Non-pigmented ciliary epithelial cell (primary cell): ENCODE data around the gene CLCN7.

Source experiments
- DNase-seq: peaks from one replicate; pipeline ENCODE4 v3.0.0-alpha.2; 2010; ENCODE audit warnings: low read depth

The CLCN7 gene

DNA sequence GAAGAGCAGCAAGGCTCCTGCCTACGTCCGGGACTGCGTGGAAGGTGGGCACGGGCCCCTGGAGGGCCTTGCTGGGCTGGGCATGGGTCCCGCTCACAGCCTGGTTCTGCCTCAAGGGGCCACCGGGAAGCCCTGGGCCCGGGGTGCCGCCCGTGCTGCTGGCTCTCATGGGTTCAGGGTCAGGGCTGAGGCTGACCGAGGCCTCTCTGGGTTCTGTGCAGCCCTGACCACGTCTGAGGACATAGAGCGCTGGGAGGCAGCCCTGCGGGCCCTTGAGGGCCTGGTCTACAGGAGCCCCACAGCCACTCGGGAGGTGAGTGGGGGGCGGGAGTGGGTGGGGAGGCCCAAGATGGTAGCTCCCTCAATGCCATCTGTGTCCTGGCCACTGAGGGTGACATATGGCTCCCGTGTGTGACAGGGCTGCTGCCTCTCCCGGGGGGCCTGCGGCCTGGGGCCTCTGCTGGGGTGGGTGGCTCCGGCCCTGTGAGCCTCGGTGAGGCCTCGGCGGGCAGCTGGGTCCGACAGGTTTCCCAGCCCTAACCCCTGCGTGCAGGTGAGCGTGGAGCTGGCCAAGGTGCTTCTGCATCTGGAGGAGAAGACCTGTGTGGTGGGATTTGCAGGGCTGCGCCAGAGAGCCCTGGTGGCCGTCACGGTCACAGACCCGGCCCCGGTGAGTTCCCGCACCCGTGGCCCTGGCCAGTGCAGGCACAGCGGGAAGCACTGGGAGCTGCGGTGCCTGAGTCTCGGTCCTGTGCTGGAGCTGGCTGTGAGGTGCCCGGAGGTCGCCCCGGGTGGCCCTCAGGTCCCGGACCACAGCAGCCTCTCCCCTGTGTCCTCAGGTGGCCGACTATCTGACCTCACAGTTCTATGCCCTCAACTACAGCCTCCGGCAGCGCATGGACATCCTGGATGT lies 27.5 kb upstream of the CLCN7 start:
- DNase-seq = no peak

DNA sequence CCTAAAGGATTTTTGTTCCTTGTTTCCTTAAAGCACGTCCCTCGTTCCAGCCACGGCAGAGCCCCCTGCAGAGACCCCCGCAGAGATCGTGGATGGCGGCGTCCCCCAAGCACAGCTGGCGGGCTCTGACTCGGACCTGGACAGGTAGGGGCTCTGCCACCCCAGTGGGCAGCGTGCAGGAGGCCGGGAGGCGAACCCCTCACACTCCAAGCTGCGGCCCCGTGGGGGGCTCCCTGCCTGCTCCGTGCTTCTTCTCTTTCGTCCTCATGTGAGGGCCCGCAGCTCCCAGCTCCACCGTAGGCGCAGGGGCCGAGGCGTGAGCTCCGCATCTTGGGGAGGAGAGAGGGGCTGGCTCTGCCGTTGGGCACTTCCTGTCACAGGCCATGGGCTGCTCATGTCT lies 26.8 kb upstream of the CLCN7 start:
- DNase-seq = no peak

DNA sequence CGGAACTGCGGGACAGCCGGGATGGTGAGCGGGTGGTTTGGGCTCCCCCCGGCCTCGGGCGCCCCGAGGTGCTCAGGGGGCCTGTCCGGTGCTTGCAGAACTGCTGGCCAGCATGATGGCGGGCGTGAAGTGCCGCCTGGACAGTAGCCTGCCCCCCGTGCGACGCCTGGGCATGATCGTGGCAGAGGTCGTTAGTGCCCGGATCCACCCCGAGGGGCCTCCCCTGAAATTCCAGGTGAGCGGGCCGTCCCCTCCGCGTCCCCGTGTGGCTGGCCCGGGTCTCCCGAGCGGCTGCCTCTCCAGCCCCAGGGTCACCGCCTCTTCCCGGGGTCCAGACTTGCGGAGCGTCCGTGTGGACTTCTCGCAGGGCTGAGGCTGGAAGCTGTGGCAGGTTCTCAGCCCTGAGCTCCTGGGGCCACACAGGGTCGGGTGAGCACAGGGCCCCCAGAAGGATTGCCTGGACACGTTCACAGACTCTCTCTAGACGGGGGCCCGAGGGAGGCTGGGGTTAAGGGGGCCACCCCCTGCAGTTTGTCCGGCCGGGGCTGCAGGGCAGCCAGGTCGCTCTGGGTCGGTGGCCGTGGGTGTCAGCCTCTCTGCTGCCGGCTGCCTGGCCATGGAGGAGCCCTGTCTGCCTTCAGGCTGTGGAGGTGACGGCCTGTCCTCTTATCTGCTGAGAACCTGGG lies 25.8 kb upstream of the CLCN7 start:
- DNase-seq = no peak

DNA sequence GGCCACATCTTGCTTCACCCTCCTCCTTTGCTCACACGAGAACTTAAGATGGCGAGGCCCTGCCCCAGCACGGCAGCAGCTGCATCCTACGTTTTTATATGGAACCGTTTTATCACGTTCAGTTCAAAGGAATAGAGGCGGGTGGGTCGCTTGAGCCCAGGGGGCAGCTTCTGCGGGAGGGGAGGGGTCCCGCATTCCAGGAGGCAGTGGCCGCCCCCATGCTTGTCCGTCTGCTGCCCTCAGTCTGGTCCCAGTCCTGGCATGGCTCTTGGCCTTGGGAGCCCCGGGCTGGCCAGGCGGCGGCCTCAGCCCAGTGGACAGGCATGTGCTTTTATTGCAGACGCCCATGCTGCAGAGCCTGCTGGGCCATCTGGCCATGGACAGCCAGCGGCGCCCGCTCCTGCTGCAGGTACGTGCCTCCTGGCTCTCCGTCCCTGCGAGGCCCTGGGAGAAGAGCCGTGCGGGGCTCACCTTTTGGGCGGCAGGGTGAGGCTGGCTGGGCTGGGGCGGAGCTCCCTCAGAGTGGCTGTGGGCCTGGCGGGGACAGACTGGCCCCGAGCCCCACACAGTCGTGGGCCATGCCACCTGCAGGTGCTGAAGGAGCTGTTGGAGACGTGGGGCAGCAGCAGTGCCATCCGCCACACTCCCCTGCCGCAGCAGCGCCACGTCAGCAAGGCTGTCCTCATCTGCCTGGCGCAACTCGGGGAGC lies 25.1 kb upstream of the CLCN7 start:
- DNase-seq = no peak

DNA sequence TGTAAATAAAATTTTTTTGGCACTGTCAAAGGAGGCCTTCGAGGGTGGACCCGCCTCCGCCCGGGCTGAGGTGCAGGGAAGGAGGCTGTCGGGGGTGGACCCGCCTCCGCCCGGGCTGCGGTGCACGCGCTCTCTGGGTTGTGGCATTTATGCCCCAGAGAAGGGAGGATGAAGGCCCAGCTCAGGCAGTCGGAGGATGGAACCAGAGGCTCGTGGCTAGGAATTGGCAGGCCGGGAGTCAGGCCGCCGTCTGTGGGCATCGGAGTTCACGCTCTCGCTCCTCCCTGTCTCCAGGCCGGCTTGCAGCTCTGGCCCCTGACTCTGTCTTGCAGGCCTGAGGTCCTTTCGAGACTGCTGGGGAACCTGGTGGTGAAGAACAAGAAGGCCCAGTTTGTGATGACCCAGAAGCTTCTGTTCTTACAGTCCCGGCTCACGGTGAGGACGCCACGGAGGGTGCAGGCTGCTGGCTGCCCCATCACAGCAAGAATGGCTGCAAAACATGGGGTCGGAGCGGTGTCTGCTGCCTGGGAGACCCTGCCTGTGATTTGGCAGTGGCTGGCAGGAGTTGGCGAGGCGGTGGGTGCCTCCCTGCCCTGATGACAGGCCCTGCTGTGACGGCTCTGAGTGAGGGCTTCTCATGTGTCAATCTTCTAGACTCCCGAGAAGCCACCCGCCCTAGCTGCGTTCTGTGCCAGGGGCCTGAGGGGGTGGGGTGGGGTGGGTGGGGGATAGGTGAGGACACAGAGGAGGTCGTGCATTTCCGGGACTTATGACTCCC lies 24.3 kb upstream of the CLCN7 start:
- no peak for DNase-seq

DNA sequence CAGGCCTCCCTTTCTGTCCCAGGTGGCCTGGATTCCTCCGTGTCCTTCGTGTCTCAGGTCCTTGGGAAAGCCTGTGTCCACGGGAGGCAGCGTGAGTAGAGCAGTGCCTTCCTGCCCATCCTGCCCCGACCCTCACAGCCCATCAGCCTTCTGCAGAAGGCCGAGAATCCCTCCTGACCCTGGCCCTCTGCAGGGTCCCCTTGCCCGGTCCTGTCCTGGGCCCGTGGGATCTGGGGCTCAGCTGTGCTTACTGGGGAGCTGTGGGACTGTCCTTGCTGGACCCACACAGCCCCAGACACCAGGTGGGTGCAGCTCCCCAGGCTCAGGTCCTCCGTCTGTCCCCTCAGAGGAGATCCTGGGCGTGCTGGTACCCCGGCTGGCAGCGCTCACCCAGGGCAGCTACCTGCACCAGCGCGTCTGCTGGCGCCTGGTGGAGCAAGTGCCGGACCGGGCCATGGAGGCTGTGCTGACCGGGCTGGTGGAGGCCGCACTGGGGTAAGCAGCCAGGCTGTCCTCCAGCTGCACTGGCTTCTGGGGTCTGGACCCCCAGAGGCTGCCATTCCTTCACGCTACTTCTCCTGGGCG lies 22.3 kb upstream of the CLCN7 start:
- DNase-seq = no peak

DNA sequence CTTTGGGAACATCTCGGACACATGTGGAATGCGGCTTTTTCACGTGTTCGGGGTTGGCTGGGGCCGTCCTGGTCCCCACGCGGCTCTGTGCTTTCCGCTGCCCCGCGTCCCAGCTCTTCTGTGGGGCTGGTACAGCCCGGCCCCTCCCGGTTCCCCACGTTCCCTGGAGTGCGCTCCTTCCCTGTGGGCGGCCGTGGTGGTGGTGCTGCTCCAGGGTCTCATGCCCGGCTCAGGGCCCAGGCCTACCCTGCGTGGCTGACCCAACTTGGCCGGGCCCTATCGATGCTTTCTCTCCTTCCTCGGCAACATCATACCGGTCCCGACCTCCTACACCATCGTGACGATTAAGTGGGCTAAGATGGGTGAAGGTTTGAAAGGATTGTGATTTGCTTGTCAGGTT lies 21.6 kb upstream of the CLCN7 start:
- no peak for DNase-seq

DNA sequence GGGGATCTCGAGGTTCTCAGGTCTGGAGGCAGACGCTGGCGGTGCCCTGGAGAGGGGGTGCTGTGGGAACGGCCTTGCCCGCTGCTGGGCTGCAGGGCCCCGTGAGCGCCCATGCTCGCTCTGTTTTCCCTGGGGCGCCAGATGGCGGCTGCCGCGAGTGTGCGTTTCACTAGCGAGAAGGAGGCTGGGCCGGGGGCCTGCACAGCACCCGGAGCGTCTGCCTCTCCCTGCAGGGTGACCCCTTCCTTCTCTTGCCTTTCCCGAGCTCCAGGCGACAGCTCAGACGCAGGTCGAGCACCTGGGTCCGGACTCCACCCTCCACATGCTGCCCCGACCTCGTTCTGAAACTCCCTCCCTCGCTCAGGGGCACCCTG lies 21.0 kb upstream of the CLCN7 start:
- DNase-seq = no peak

DNA sequence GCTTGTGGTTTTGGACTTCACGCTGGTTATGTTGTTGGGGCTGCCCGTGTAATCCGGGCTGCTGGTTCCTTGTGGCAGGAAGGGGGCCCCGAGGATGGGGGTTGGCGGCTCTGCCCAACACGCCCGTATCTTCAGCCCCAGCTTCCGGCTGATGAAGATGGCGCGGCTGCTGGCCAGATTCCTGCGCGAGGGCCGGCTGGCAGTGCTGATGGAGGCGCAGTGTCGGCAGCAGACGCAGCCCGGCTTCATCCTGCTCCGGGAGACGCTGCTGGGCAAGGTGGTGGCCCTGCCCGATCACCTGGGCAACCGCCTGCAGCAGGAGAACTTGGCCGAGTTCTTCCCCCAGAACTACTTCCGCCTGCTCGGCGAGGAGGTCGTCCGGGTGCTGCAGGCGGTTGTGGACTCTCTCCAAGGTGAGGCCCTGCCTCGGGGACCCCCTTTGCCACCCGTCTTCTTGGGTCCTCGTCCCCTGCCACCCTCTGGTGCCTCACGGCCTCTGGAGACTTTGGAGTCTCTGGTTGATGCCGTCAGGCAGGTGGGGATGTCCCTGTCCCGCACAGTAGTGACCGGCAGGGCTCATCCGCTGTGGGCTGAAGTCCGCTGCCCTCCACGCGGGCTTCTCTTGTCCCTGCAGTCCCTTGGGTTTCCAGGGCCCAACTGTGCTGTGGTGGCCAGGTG lies 20.5 kb upstream of the CLCN7 start:
- no peak for DNase-seq

DNA sequence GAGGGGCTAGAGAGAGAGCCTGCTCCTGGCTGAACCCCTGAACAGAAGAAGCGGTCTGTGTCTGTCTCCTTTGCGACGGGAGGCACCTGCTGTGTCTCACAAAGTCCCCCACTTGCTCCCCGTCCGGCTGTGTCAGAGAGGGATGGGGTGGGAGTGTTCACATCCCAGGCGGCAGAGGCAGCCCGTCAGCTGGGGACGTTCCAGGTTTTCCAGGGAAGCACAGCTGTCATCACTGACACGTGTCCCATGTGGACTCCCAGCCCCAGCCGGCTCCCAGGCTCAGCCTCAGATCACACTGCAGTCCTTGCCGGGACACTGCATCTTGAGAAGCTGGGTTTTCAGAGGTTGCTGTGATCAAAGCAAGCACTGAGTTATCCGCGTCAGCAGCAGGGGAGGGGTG lies 19.9 kb upstream of the CLCN7 start:
- no peak for DNase-seq

DNA sequence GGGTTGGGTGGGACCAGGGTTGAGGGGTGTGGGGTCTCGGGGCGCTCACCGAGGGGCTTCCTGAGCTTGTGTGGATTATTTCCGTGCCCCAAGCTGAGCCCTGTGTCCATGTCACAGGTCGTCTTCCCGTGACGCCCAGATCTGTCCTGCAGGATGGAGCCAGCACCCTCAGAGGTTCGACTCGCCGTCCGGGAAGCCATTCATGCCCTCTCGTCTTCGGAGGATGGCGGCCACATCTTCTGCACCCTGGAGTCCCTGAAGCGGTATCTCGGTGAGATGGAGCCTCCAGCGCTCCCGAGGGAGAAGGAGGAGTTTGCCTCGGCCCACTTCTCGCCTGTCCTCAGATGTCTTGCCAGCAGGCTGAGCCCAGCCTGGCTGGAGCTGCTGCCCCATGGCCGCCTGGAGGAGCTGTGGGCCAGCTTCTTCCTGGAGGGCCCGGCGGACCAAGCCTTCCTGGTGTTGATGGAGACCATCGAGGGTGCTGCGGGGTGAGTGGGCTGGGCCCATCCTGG lies 19.4 kb upstream of the CLCN7 start:
- DNase-seq = no peak

DNA sequence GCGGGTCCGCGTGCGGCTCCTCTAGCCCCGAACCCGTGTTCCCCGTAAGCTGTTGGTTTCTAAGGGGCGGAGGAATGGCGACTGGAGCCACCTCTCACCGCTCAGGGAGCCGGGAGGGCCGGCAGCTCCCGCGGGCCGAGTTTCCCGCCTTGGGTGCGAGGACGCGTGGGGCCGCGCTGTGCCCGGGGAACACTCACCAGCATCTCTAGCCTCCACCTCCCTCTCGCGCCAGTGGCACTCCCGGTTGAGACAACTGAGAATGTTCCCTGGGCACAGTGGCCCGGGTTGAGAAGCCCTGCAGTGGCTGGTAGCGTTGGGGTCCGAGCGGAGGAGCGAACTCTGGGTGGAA lies 18.9 kb upstream of the CLCN7 start:
- DNase-seq = no peak

DNA sequence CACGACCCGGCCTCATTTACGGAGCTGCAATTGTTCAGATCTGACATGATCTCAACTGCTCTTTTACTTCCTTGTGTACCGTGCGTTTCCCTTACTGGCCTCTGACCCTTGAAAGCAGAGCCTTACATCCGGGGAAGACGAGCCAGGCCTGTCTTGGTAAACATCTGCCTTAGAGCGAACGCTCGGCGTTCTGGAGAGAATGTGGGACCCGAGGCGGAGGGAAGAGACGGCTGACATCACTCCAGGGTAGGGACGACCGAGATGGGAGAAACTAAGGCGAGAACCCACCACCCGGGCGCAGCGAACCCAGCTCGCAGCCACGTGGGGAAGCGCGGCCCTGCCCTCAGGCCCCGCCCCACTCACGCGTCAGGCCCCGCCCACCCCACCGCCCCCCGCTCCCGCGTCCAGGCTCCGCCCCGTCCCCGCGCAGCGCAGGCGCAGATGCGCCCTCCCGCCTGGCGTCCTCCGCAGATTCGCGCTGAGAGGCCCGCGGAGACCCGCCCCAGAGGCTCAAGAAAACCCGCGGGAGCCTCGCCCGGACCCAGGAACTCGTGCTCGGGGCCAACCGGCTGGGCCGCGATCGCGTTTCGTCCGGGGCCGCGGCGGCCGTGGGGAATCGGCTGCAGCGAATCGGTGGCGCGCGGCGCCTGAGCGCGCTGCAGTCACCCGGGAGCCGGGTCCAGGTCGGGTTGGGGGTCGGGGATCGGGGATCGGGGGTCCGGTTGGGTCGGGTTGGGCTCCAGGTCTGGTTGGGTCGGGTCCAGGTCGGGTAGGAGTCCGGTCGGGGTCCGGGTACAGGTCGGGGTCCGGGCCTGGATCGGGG lies 18.3 kb upstream of the CLCN7 start, which contains the start of gene TELO2:
Gene TELO2, plus strand, starts transcription at position 438 of the 823 bp plus-strand sequence. CDS start 922 bp downstream, outside the sequence.
- DNase-seq = no peak

DNA sequence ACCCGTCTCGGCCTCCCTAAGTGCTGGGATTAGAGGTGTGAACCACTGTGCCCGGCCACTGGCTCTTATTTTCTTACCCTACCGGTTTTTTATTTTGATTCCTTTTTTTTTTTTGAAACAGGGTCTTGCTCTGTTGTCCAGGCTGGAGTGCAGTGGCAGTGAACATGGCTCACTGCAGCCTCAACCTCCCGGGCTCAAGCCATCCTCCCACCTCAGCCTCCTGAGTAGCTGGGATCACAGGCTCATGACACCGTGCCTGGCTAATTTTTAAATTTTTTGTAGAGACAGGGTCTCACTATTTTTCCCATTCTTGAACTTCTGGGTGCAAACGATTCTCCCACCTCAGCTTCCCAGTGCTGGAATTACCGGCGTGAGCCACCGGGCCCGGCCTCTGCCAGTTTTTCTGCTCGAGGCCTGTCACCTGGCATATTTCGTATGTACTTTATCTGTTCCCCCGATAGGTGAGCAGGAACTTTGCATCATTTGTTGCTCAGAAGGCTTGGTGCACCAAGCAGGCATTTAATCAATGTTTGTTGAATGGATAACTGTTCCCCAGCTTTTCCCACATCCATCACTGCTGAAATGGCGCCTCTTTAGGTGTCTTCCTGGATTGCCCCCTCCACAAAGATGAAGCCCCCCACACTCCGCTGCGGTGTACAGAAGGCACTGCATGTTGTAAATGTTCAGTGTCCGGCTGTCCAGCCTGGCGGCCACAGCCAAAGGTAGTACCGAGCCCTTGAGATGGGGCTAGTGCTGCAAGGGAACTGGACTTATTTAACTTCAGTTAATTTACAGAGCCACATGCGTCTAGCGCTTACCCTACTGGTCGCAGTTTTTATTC lies 17.5 kb upstream of the CLCN7 start:
- no peak for DNase-seq

DNA sequence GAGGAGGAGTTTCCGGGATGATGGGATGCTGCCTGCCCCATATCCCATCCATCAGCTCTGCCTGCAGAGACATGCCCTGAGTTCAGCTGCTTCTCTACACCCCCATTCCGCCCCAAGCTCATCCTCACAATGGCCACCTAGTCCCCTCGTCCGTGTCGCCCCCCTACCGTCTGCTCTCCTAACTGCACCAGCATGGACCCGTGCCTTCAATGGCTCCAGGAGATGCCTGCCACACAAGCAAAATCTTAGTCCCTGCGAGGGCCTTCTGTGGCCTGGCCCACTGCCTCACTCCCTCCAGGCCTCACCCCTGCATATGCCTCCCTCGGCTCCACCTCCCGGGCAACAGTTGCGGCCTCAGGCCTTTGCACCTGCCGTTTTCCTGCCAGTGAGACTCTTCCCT lies 16.5 kb upstream of the CLCN7 start:
- no peak for DNase-seq

DNA sequence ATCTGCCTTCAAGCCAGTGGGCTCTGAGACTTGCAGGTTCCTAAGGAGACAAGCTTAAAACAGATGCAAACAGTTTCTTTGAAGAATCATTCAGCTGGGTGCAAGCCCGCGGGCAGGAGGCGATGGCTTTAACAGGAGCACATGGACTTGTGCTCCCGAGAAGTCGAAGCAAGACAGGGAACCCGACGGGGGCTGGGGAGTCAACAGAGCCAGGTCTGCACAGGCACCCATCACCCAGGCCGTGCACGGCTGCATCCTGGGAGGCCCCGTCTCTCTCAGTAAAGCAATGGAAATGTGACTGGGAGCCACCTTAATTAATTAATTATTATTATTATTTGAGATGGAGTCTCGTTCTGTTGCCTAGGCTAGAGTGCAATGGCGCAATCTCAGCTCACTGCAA lies 14.2 kb upstream of the CLCN7 start:
- DNase-seq = no peak

DNA sequence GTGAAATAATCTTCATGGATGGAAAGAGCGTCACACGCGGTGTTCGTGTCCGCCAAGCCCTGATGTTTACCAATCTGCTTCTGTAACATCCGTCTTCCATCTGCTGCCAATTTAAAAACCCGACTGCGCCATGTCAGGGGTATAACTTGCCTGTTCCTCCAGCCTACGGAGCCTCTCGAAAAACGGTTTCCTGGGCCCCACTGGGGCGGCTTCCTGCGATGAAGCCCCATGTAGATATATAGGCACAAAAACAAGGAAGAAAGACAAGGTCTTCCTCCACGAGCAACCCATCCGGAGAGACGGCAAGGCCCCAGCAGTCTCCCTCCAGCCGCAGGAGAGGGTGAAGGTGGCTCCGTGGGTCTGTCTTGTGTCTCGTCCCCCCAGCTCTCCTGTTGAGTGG lies 13.8 kb upstream of the CLCN7 start, which contains the start of gene PTX4:
Gene PTX4, minus strand, starts transcription at position 326 of the 400 bp plus-strand sequence. Its CDS starts 35 bp downstream, at position 291.
- no peak for DNase-seq

DNA sequence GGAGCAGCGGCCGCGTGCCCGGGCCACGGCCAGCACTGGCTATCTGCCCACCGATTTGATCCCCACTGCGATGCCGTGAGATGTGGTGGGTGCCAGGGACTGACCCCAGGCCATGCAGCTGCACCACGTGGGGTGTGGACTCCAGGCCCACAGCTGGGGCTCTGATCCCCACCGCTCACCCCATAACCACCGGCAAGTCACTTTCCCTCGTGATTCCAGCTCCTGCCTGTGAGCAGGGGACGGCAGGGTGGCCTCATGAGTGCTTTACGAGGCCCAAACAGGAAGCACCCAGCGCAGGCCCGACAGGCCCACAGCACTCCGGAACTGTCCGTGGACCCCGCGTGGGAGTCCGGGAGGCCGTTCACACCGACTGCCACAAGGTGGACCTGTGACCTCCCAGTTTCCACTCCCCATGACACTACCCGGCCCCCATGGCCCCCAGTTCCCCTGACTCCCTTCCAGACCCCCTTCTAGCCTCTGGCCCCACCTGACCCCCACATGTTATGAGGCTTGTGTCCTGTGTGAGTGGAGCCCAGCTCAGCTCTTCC lies 13.3 kb upstream of the CLCN7 start:
- DNase-seq = no peak
